CD14-positive monocyte (primary cell): ENCODE measurements around the gene VWA5B2. TPM values are rescaled to one million over a fixed set of nuclear protein-coding genes. Genes with fewer than 3 reads are reported as not detected.

Experiments
- DNase-seq, 3 donors: peaks; one replicate each; pipeline ENCODE4 v3.0.0-alpha.2; 2011 to 2022
- H2AFZ ChIP-seq: 2 replicates; pipeline ENCODE4 v1.6.0; 2012; ENCODE audit warnings: mild to moderate bottlenecking, low read depth, low read length, inconsistent platforms; ENCODE audit not compliant: insufficient read depth, poor library complexity, severe bottlenecking
- H3K27ac ChIP-seq, 2 donors: 1 replicate in 1 of 2; 2 replicates in 1 of 2; pipeline ENCODE4 v1.5.1; 2012 to 2013; ENCODE audit warnings: low read length in 2 of 2, control low read depth in 1 of 2, inconsistent platforms in 1 of 2, low read depth in 1 of 2, mild to moderate bottlenecking in 1 of 2
- H3K27me3 ChIP-seq, 2 donors: one replicate each; pipeline versions ENCODE4 v1.6.0 to v1.6.1; 2011 to 2013; ENCODE audit warnings: low read length in 2 of 2; ENCODE audit not compliant: control insufficient read depth in 2 of 2, insufficient read depth in 2 of 2
- H3K36me3 ChIP-seq, 2 donors: replicated peaks in 1 of 2; 1 replicate in 1 of 2; 2 replicates in 1 of 2; pipeline versions ENCODE4 v1.5.1 to v1.6.1; 2012 to 2013; ENCODE audit warnings: low read length in 2 of 2, control low read depth in 1 of 2, inconsistent platforms in 1 of 2, mild to moderate bottlenecking in 1 of 2; ENCODE audit not compliant: insufficient read depth in 2 of 2, control insufficient read depth in 1 of 2
- H3K4me1 ChIP-seq, 2 donors: 1 replicate in 1 of 2; 2 replicates in 1 of 2; pipeline versions ENCODE4 v1.5.1 to v1.6.1; 2012 to 2013; ENCODE audit warnings: low read length in 2 of 2, control low read depth in 1 of 2, inconsistent platforms in 1 of 2, mild to moderate bottlenecking in 1 of 2, moderate library complexity in 1 of 2; ENCODE audit not compliant: insufficient read depth in 2 of 2, control insufficient read depth in 1 of 2
- H3K4me2 ChIP-seq: replicated peaks from 2 replicates; pipeline ENCODE3; 2012; ENCODE audit warnings: low read length, moderate library complexity, mild to moderate bottlenecking; ENCODE audit not compliant: poor library complexity, severe bottlenecking; ENCODE audit errors: extremely low read depth
- H3K4me3 ChIP-seq, 3 experiments: fragments of 200-600 bp in 1 of 3; sonication (generic) in 1 of 3; replicated peaks in 1 of 3; 1 replicate in 2 of 3; 2 replicates in 1 of 3; pipeline ENCODE4 v1.5.1; 2011 to 2013; ENCODE audit warnings: low read length in 3 of 3, mild to moderate bottlenecking in 3 of 3, control low read depth in 2 of 3, low read depth in 2 of 3, inconsistent platforms in 1 of 3, moderate library complexity in 1 of 3
- H3K79me2 ChIP-seq: 2 replicates; pipeline ENCODE4 v1.6.0; 2012; ENCODE audit warnings: mild to moderate bottlenecking, control low read depth, inconsistent platforms, low read length, moderate library complexity; ENCODE audit not compliant: insufficient read depth
- H3K9ac ChIP-seq: 2 replicates; pipeline ENCODE4 v1.6.0; 2017; ENCODE audit warnings: low read length, mild to moderate bottlenecking; ENCODE audit not compliant: insufficient read depth, poor library complexity, severe bottlenecking
- H3K9me3 ChIP-seq, 2 donors: replicated peaks in 1 of 2; 1 replicate in 1 of 2; 2 replicates in 1 of 2; pipeline versions ENCODE4 v1.5.1 to v1.6.1; 2012 to 2013; ENCODE audit warnings: low read length in 2 of 2, control low read depth in 1 of 2; ENCODE audit not compliant: control insufficient read depth in 1 of 2, insufficient read depth in 1 of 2
- H4K20me1 ChIP-seq: 2 replicates; pipeline ENCODE4 v1.6.0; 2012; ENCODE audit warnings: mild to moderate bottlenecking, low read length, control low read depth, moderate library complexity; ENCODE audit not compliant: insufficient read depth
- H3K27ac Mint-ChIP-seq, 7 donors: one replicate each; pipeline ENCODE4 v1.8.0; 2020; ENCODE audit warnings: mild to moderate bottlenecking in 7 of 7, mixed read lengths in 7 of 7, moderate library complexity in 6 of 7, inconsistent platforms in 2 of 7
- H3K27me3 Mint-ChIP-seq, 3 donors: one replicate each; pipeline ENCODE4 v1.8.0; 2021 to 2022; ENCODE audit warnings: low read depth in 3 of 3, mild to moderate bottlenecking in 3 of 3, mixed read lengths in 3 of 3, moderate library complexity in 3 of 3, inconsistent platforms in 1 of 3
- H3K36me3 Mint-ChIP-seq, 2 donors: one replicate each; pipeline ENCODE4 v1.8.0; 2020; ENCODE audit warnings: mixed read lengths in 2 of 2, inconsistent platforms in 1 of 2, mild to moderate bottlenecking in 1 of 2
- H3K4me1 Mint-ChIP-seq: one replicate; pipeline ENCODE4 v1.8.0; 2020; ENCODE audit warnings: mild to moderate bottlenecking, mixed read lengths
- H3K4me3 Mint-ChIP-seq, 2 donors: one replicate each; pipeline ENCODE4 v1.8.0; 2020; ENCODE audit warnings: mild to moderate bottlenecking in 2 of 2, mixed read lengths in 2 of 2, moderate library complexity in 1 of 2
- H3K9me3 Mint-ChIP-seq, 7 donors: one replicate each; pipeline ENCODE4 v1.8.0; 2020 to 2022; ENCODE audit warnings: mixed read lengths in 7 of 7, mild to moderate bottlenecking in 6 of 7, moderate library complexity in 6 of 7, inconsistent platforms in 2 of 7
- WGBS: methylation state at CpG from one replicate; pipeline ENCODE4 v1.1.5; 2013; ENCODE audit warnings: missing lambda C conversion rate; ENCODE audit not compliant: insufficient coverage; 5-methylcytosine and 5-hydroxymethylcytosine counted together
- intact Hi-C, 2 donors: fragments of 100-400 bp; cut with micrococcal nuclease; formaldehyde crosslinking; loops; one replicate each; pipeline versions ENCODE4 v1.15.0 to v1.15.1; 2023
- polyA plus RNA-seq, 3 donors: library from polyadenylated mRNA; depleted of rRNA in 1 of 3; unstranded in 2 of 3; stranded (reverse) in 1 of 3; fragments of 300-500 nt in 2 of 3; fragments of >200 nt in 1 of 3; fragmentation: Illumina TruSeq in 2 of 3; gene quantifications; 1 replicate in 2 of 3; 2 replicates in 1 of 3; pipeline ENCODE4 v1.2.3, GENCODE V29; 2012 to 2021
- TF ChIP-seq, protein P1 (sequence below): fragments of 200-600 bp; IDR thresholded peaks from one replicate; pipeline ENCODE4 v1.8.0; 2022; ENCODE audit warnings: antibody characterized with exemption, mild to moderate bottlenecking

Gene VWA5B2
- polyA plus RNA-seq, 3 donors = 0.32 TPM; not detected in 2

- intact Hi-C loops = no loop called here
- no peak overlapping the region for H3K27ac Mint-ChIP-seq
- no peaks in the 10 kb centered on the region for H3K4me1 Mint-ChIP-seq
- H3K36me3 ChIP-seq = no peaks in the 10 kb centered on the region
- WGBS = no CpG with 5 or more reads among the region's 5 CpGs
- DNase-seq = no peak
- no peak overlapping the region for H3K9ac ChIP-seq
- H3K4me1 ChIP-seq = no peaks in the 10 kb centered on the region
- no peak overlapping the region for H3K4me2 ChIP-seq
- H3K27me3 ChIP-seq = no peaks in the 10 kb centered on the region
- peaks cover 0 to 3% (median 0%) of the 10 kb centered on the region in 7 donors for H3K9me3 Mint-ChIP-seq
- no peak overlapping the region for H3K4me3 Mint-ChIP-seq
- H3K27ac ChIP-seq = no peak overlapping the region
- no peaks in the 10 kb centered on the region for H3K36me3 Mint-ChIP-seq
- TF ChIP-seq, protein P1, sequence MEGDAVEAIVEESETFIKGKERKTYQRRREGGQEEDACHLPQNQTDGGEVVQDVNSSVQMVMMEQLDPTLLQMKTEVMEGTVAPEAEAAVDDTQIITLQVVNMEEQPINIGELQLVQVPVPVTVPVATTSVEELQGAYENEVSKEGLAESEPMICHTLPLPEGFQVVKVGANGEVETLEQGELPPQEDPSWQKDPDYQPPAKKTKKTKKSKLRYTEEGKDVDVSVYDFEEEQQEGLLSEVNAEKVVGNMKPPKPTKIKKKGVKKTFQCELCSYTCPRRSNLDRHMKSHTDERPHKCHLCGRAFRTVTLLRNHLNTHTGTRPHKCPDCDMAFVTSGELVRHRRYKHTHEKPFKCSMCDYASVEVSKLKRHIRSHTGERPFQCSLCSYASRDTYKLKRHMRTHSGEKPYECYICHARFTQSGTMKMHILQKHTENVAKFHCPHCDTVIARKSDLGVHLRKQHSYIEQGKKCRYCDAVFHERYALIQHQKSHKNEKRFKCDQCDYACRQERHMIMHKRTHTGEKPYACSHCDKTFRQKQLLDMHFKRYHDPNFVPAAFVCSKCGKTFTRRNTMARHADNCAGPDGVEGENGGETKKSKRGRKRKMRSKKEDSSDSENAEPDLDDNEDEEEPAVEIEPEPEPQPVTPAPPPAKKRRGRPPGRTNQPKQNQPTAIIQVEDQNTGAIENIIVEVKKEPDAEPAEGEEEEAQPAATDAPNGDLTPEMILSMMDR = no peak
- H4K20me1 ChIP-seq = no peaks in the 10 kb centered on the region
- H3K79me2 ChIP-seq = no peaks in the 10 kb centered on the region
- no peak overlapping the region for H2AFZ ChIP-seq
- no peak overlapping the region for H3K4me3 ChIP-seq
- peaks cover 17 to 32% (median 22%) of the 10 kb centered on the region in 3 donors for H3K27me3 Mint-ChIP-seq
- H3K9me3 ChIP-seq = no peaks in the 10 kb centered on the region
These were observed 17.7 kb upstream of the VWA5B2 start for GRCh38 chr3:184211718-184212117.

GRCh38 chr3:184218814-184219213 lies 10.6 kb upstream of the VWA5B2 start:
- Mint-ChIP-seq H3K4me3 (no peak overlapping the region), H3K27ac (no peak overlapping the region), H3K9me3 (peaks cover 0 to 3% (median 0%) of the 10 kb centered on the region in 7 donors), H3K4me1 (no peaks in the 10 kb centered on the region), H3K27me3 (peaks cover 14 to 29% (median 25%) of the 10 kb centered on the region in 3 donors), H3K36me3 (no peaks in the 10 kb centered on the region)
- H2AFZ ChIP-seq = no peak overlapping the region
- H3K9me3 ChIP-seq = no peaks in the 10 kb centered on the region
- no peak overlapping the region for H3K9ac ChIP-seq
- no CpG with 5 or more reads among the region's 4 CpGs for WGBS
- no peak overlapping the region for H3K4me2 ChIP-seq
- no peak overlapping the region for H3K27ac ChIP-seq
- no peaks in the 10 kb centered on the region for H3K79me2 ChIP-seq
- no peaks in the 10 kb centered on the region for H3K4me1 ChIP-seq
- no peaks in the 10 kb centered on the region for H3K27me3 ChIP-seq
- no peaks in the 10 kb centered on the region for H4K20me1 ChIP-seq
- intact Hi-C loops = no loop called here
- DNase-seq = no peak
- H3K36me3 ChIP-seq = no peaks in the 10 kb centered on the region
- TF ChIP-seq, protein P1 = no peak
- no peak overlapping the region for H3K4me3 ChIP-seq
